Naive thymus-derived CD8-positive, alpha-beta T cell (primary cell): Measurements from ENCODE around the gene PDS5B. TPM values are rescaled to one million over a fixed set of nuclear protein-coding genes. Genes with fewer than 3 reads are reported as not detected.
"Not testable (repeated sequence)": the region's sequence is repeated elsewhere in the genome, so short reads cannot be mapped to it uniquely, and the experiment has no call there.

Experiments
- ATAC-seq, 2 donors: fragments of 150-1000 bp; cut with Tn5 transposase in 1 of 2; sonication (Bioruptor Pico), chemical (Tn5 transposase) in 1 of 2; 1 replicate in 1 of 2; 2 replicates in 1 of 2; pipeline ENCODE4 v1.10.0; 2021; ENCODE audit warnings: mild to moderate bottlenecking in 2 of 2, moderate library complexity in 2 of 2
- POLR2A ChIA-PET: fragments of 350-600 bp; sonication (Branson Sonifier 250); formaldehyde crosslinking; loops from one replicate; lab custom pipeline; 2021; ENCODE audit warnings: antibody characterized with exemption; lab: Charles Lee
- DNase-seq, 10 donors: peaks; one replicate each; pipeline versions ENCODE4 v3.0.0 to v3.0.0-alpha.2; 2020 to 2022
- H3K27ac Mint-ChIP-seq, 10 donors: one replicate each; pipeline ENCODE4 v1.8.0; 2020 to 2022; ENCODE audit warnings: mild to moderate bottlenecking in 10 of 10, mixed read lengths in 10 of 10, moderate library complexity in 4 of 10, inconsistent platforms in 1 of 10
- H3K27me3 Mint-ChIP-seq, 5 donors: one replicate each; pipeline ENCODE4 v1.8.0; 2021 to 2022; ENCODE audit warnings: mixed read lengths in 5 of 5
- H3K36me3 Mint-ChIP-seq, 3 donors: one replicate each; pipeline ENCODE4 v1.8.0; 2020 to 2022; ENCODE audit warnings: mixed read lengths in 3 of 3, mild to moderate bottlenecking in 2 of 3, inconsistent platforms in 1 of 3
- H3K4me1 Mint-ChIP-seq, 4 donors: one replicate each; pipeline ENCODE4 v1.8.0; 2021 to 2022; ENCODE audit warnings: mixed read lengths in 4 of 4
- H3K4me3 Mint-ChIP-seq, 10 donors: one replicate each; pipeline ENCODE4 v1.8.0; 2020 to 2022; ENCODE audit warnings: mild to moderate bottlenecking in 10 of 10, mixed read lengths in 10 of 10, moderate library complexity in 6 of 10, inconsistent platforms in 1 of 10
- H3K9me3 Mint-ChIP-seq, 9 donors: one replicate each; pipeline ENCODE4 v1.8.0; 2020 to 2022; ENCODE audit warnings: mixed read lengths in 9 of 9, mild to moderate bottlenecking in 3 of 9, inconsistent platforms in 1 of 9, moderate library complexity in 1 of 9
- polyA plus RNA-seq, 3 donors: library from polyadenylated mRNA; unstranded; fragments of 300-500 nt; fragmentation: Illumina TruSeq; gene quantifications; one replicate each; pipeline ENCODE4 v1.2.3, GENCODE V29; 2021
- total RNA-seq, 8 experiments: library from RNA in 2 of 8; stranded (reverse) in 2 of 8; gene quantifications; one replicate each; pipeline ENCODE4 v1.2.3 and lab custom pipeline; 2021 to 2026

Gene PDS5B
- total and polyA plus RNA-seq, 5 experiments from 2014 or later, result 32.0 to 71.6 (median 38.1) TPM

DNA sequence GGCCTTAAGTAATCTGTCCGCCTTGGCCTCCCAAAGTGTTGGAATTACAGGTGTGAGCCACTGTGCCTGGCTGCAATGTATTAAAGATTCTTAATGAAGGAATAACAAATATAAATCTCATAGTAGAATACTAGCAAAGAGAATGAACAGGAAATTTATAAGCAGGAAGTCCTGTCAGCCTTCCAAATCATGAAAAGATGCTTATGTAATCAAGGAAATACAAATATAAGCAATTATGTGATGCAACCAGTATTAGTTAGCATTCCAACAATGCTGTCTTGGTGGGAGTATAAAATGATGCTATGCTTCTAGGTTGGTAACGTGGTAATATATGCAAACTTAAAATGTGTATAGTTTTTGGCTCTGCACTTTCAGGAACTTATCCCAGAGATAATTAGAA is 133.8 kb downstream of the PDS5B start:
- no peaks in the 10 kb centered on the region for H3K27me3 Mint-ChIP-seq
- no peak overlapping the region for H3K4me3 Mint-ChIP-seq
- H3K9me3 Mint-ChIP-seq, result peaks cover 0 to 13% (median 7%) of the 10 kb centered on the region in 9 donors
- peaks cover under 1 to 45% (median 32%) of the 10 kb centered on the region in 3 donors for H3K36me3 Mint-ChIP-seq
- DNase-seq (no peak), ATAC-seq (no peak)
- H3K4me1 Mint-ChIP-seq, result peaks cover 4 to 25% (median 19%) of the 10 kb centered on the region in 4 donors
- POLR2A ChIA-PET, result interaction anchor here (1.4 kb wide), 1 partner anchor 25 kb away, joined by 3 read pairs; no protein-coding TSS in a partner anchor
- peak overlapping the region in 7 of 10 donors; percentile 14 to 82 (median 27) for H3K27ac Mint-ChIP-seq

DNA sequence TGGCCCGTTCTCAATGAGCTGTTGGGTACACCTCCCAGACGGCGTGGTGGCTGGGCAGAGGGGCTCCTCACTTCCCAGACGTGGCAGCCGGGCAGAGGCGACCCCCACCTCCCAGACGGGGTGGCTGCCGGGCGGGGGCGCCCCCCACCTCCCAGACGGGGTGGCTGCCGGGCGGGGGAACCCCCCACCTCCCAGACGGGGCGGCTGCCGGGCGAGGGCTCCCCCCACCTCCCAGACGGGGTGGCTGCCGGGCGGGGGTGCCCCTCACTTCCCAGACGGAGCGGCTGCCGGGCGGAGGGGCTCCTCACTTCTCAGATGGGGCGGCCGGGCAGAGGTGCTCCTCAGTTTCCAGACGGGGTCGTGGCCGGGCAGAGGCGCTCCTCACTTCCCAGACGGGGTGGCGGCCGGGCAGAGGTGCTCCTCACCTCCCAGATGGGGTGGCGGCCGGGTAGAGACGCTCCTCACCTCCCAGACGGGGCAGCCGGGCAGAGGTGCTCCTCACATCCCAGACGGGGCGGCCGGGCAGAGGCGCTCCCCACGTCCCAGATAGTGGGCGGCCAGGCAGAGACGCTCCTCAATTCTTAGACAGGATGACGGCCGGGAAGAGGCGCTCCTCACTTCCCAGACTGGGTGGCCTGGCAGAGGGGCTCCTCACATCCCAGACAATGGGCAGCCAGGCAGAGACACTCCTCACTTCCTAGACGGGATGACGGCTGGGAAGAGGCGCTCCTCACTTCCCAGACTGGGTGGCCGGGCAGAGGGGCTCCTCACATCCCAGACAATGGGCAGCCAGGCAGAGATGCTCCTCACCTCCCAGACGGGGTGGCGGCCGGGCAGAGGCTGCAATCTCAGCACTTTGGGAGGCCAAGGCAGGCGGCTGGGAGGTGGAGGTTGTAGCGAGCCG is 135.1 kb downstream of the PDS5B start:
- Mint-ChIP-seq H3K9me3 (peaks cover 0 to 10% (median 2%) of the 10 kb centered on the region in 9 donors), H3K36me3 (peaks cover 6 to 47% (median 37%) of the 10 kb centered on the region in 3 donors), H3K27ac (peak overlapping the region in 2 of 10 donors; percentile 15 to 77), H3K4me1 (peaks cover 4 to 25% (median 22%) of the 10 kb centered on the region in 4 donors)
- H3K27me3 Mint-ChIP-seq, H3K4me3 Mint-ChIP-seq, ATAC-seq, DNase-seq: not testable (repeated sequence)
- POLR2A ChIA-PET, result interaction anchor here (1.4 kb wide), 1 partner anchor 23 kb away, joined by 3 read pairs; no protein-coding TSS in a partner anchor

DNA sequence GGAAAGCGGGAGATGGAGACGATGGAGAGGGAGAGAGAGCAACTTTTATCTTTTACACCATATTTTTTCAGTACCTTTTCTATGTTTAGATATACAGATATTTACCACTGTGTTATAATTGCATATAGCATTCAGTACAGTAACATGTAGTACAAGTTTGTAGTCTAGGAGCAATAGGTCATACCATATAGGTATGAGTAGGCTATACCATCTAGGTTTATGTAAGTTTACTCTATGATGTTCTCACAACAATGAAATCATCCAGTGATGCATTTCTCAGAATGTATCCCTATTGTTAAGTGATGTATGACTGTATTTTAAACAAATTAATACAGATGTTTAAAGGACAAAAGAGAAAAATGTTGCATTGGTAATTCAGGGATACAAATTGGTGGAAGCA is 136.1 kb downstream of the PDS5B start:
- no peak for ATAC-seq

DNA sequence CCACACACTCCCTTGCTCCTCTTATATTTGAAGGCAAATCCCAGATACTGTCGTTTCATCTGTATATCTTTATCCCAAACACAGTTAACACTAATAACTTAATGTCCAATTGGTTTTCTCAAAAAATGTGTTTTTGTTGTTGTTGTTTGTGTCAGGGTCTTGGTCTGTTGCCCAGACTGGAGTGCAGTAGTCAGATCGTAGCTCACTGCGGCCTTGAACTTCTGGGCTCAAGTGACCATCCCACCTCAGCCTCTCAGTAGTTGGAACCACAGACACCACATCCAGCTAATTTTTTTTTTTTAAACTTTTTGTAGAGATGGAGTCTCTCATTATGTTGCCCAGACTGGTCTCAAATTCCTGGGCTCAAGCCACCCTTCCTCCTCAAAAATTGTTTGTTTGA is 137.7 kb downstream of the PDS5B start:
- POLR2A ChIA-PET, result interaction anchor here (0.6 kb wide), 1 partner anchor 115 kb away, joined by 3 read pairs; no protein-coding TSS in a partner anchor
- Mint-ChIP-seq H3K4me3 (no peak overlapping the region), H3K36me3 (peaks cover 6 to 49% (median 44%) of the 10 kb centered on the region in 3 donors), H3K4me1 (peaks cover 7 to 35% (median 28%) of the 10 kb centered on the region in 4 donors), H3K9me3 (peaks cover 0 to 10% (median 2%) of the 10 kb centered on the region in 9 donors), H3K27me3 (no peaks in the 10 kb centered on the region), H3K27ac (peak overlapping the region in 3 of 10 donors; percentile 47 to 73 (median 48))
- no peak for DNase-seq
- ATAC-seq, result no peak

More for the DNA sequence above, 136.1 kb downstream of the PDS5B start:
- POLR2A ChIA-PET, result no interaction called here
- peak overlapping the region in 2 of 10 donors; percentile 14 to 43 for H3K27ac Mint-ChIP-seq
- peaks cover 4 to 27% (median 24%) of the 10 kb centered on the region in 4 donors for H3K4me1 Mint-ChIP-seq
- no peak for DNase-seq
- H3K27me3 Mint-ChIP-seq, result no peaks in the 10 kb centered on the region
- H3K36me3 Mint-ChIP-seq, result peaks cover 6 to 47% (median 44%) of the 10 kb centered on the region in 3 donors
- H3K9me3 Mint-ChIP-seq, result peaks cover 0 to 10% (median 2%) of the 10 kb centered on the region in 9 donors
- H3K4me3 Mint-ChIP-seq, result no peak overlapping the region

DNA sequence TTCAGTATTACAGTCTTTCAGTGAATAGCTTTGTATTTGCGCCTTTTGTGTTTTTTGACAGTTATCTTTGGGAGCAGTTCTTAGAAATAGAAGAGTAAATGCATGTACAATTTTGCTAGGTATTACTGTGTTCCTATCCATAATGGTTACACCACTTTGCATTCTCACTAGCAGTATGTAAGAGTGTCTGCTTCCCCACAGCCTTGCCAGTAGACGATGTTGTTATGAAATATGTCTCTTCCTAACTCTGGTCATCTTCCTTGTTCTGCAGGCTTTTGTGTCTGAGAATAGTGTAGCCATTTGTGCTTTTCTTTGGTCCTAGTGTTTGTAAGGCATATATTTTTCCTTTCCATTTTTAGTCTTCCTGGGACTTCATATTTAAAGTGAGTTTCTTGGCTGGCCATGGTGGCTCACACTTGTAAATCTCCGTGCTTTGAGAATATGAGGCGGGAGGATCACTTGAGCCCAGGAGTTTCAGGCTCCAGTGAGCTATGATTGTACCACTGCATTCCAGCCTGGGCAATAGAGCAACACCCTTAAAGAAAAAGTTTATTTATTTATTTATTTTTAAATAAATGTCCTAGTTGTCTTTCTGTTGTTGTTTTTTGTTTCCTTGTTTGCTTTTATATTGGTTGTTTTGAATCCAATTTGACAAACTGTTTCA is 140.3 kb downstream of the PDS5B start:
- no peak for ATAC-seq
- Mint-ChIP-seq H3K27ac (peak overlapping the region in 1 of 10 donors; percentile 17), H3K36me3 (peaks cover 6 to 59% (median 48%) of the 10 kb centered on the region in 3 donors), H3K27me3 (no peaks in the 10 kb centered on the region), H3K9me3 (peaks cover 0 to 5% (median 0%) of the 10 kb centered on the region in 9 donors), H3K4me3 (no peak overlapping the region), H3K4me1 (peaks cover 17 to 50% (median 41%) of the 10 kb centered on the region in 4 donors)
- POLR2A ChIA-PET, result no interaction called here
- DNase-seq, result no peak

DNA sequence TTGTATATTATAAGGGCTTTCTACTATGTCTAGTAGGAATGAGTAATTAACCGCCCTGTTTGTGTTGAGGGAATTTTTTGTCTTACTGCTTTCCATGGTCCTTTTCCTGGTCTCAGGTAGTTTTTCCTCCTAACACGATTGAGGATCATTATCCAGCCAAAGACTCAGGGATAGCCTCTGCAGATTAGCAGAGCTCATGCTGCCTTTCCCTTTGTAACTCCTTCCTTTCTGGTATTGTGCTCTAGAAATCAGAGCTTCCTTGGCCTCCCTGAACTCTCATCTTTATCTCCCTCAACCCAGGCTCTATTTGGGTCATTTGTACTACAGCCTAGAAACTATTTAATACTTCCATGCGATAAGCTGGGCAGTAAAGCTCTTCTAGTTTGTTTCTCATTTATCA is 142.1 kb downstream of the PDS5B start:
- no peak for ATAC-seq
- peaks cover 14 to 48% (median 38%) of the 10 kb centered on the region in 4 donors for H3K4me1 Mint-ChIP-seq
- POLR2A ChIA-PET, result no interaction called here
- H3K27me3 Mint-ChIP-seq, result no peaks in the 10 kb centered on the region
- H3K27ac Mint-ChIP-seq, result peak overlapping the region in 1 of 10 donors; percentile 61
- H3K4me3 Mint-ChIP-seq, result no peak overlapping the region
- peaks cover 6 to 49% (median 41%) of the 10 kb centered on the region in 3 donors for H3K36me3 Mint-ChIP-seq
- peaks cover 0 to 5% (median 0%) of the 10 kb centered on the region in 9 donors for H3K9me3 Mint-ChIP-seq
- DNase-seq, result no peak

DNA sequence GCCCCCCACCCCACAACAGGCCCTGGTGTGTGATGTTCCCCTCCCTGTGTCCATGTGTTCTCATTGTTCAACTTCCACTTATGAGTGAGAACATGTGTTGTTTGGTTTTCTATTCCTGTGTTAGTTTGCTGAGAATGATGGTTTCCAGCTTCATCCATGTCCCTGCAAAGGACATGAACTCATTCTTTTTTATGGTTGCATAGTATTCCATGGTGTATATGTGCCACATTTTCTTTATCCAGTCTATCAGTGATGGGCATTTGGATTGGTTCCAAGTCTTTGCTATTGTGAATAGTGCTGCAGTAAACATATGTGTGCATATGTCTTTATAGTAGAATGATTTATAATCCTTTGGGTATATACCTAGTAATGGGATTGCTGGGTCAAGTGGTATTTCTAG is 142.8 kb downstream of the PDS5B start:
- Mint-ChIP-seq H3K4me1 (peaks cover 14 to 43% (median 36%) of the 10 kb centered on the region in 4 donors), H3K36me3 (peaks cover 6 to 47% (median 37%) of the 10 kb centered on the region in 3 donors), H3K27ac (peak overlapping the region in 1 of 10 donors; percentile 74)
- ATAC-seq, POLR2A ChIA-PET, H3K27me3 Mint-ChIP-seq, DNase-seq, H3K9me3 Mint-ChIP-seq, H3K4me3 Mint-ChIP-seq: not testable (repeated sequence)

DNA sequence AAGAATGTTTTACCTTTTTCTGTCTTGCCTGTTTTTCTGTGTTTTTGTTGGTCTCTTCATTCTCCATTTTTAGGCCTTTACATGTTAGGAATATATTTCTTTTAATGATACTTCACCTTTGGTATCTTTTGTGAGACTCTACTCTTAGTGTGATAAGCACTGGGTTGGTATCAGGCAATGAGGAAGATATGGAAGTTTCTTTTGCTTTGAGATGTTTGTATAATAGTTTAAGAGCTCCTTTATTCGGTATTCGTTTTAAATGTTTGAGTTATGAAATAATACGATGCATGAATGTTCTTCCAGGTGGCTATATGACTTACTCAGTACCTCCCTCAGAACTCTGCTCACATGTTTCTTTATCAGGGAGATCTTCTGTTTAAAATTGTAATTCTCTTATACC is 144.8 kb downstream of the PDS5B start:
- no peak for DNase-seq
- ATAC-seq, result no peak
- H3K27ac Mint-ChIP-seq, result peak overlapping the region in 6 of 10 donors; percentile 7 to 79 (median 24)
- H3K27me3 Mint-ChIP-seq, result no peaks in the 10 kb centered on the region
- H3K9me3 Mint-ChIP-seq, result peaks cover 0 to 5% (median 0%) of the 10 kb centered on the region in 9 donors
- POLR2A ChIA-PET, result no interaction called here
- no peak overlapping the region for H3K4me3 Mint-ChIP-seq
- peaks cover 14 to 55% (median 45%) of the 10 kb centered on the region in 4 donors for H3K4me1 Mint-ChIP-seq
- peaks cover 0 to 33% (median 22%) of the 10 kb centered on the region in 3 donors for H3K36me3 Mint-ChIP-seq

DNA sequence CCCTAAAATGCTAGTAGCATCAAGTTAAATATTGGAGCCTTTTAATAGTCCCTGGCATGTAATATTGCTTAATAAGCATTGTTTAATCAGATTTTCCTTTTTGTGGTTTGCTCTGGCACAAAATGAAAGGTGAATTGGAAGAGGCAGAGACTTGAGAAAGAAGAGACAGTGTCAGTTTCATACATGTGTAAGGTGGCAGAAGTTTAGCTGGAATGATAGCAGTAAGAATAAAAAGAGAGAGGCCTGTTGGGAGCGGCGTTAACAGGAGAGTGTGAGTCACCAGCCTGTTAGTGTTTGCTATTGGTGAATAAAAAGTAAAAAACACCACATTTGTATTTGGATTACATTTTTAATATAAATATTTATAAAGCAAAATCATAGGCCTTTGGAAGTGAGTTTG is 145.3 kb downstream of the PDS5B start:
- Mint-ChIP-seq H3K36me3 (peaks cover 0 to 28% (median 19%) of the 10 kb centered on the region in 3 donors), H3K27me3 (no peaks in the 10 kb centered on the region), H3K27ac (peak overlapping the region in 8 of 10 donors; percentile 2 to 27 (median 13)), H3K9me3 (peaks cover 0 to 5% (median 0%) of the 10 kb centered on the region in 9 donors), H3K4me3 (no peak overlapping the region), H3K4me1 (peaks cover 17 to 55% (median 47%) of the 10 kb centered on the region in 4 donors)
- POLR2A ChIA-PET, result no interaction called here
- ATAC-seq (peak in 1 of 2 donors; percentile 49), DNase-seq (no peak)

DNA sequence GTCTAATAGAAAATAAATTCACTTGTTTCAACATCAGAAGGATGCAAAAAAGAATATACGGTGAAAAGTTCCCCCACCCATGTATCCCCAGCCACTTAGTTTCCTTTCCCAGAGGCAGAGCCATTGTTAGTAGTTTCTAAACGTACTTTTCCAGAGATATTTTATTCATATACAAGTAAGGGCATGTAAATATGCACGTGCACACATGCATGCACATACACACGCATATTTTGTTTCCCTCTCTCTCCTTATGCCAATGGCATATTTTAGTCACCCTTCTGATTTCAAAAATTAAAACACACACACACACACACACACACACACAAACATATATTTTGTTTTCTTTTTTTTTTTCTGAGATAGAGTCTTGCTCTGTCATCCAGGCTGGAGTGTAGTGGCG is 147.4 kb downstream of the PDS5B start:
- Mint-ChIP-seq H3K27ac (peak overlapping the region in 2 of 10 donors; percentile 47 to 61), H3K36me3 (peaks cover 0 to 21% (median 19%) of the 10 kb centered on the region in 3 donors), H3K4me1 (peaks cover 21 to 60% (median 56%) of the 10 kb centered on the region in 4 donors), H3K27me3 (no peaks in the 10 kb centered on the region), H3K9me3 (peaks cover 0 to 5% (median 0%) of the 10 kb centered on the region in 9 donors), H3K4me3 (no peak overlapping the region)
- ATAC-seq, result no peak
- DNase-seq, result no peak
- POLR2A ChIA-PET, result no interaction called here

DNA sequence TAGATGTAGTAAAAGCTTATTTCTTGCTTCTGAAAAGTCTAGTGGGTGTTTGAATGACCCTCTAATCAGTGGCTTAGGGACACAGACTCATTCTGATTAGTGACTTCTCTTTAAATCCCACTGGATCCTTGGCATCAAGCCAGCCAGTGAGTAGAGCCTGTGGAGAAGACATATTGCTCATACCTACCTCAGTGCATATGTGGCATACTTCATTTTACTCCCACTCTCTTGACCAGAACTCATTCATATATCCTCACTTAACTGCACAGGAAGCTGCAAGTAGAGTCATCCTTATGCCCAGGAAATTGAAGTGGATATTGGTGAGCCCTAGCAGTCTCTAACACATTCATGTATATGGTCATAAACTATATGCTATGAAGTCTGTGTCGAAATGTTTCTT is 148.3 kb downstream of the PDS5B start:
- peak overlapping the region in 6 of 10 donors; percentile 8 to 90 (median 40) for H3K27ac Mint-ChIP-seq
- DNase-seq (no peak), ATAC-seq (no peak)
- POLR2A ChIA-PET, result no interaction called here
- no peak overlapping the region for H3K4me3 Mint-ChIP-seq
- no peaks in the 10 kb centered on the region for H3K27me3 Mint-ChIP-seq
- peaks cover 21 to 57% (median 52%) of the 10 kb centered on the region in 4 donors for H3K4me1 Mint-ChIP-seq
- peaks cover 0 to 5% (median 0%) of the 10 kb centered on the region in 9 donors for H3K9me3 Mint-ChIP-seq
- peaks cover 0 to 16% (median 15%) of the 10 kb centered on the region in 3 donors for H3K36me3 Mint-ChIP-seq

DNA sequence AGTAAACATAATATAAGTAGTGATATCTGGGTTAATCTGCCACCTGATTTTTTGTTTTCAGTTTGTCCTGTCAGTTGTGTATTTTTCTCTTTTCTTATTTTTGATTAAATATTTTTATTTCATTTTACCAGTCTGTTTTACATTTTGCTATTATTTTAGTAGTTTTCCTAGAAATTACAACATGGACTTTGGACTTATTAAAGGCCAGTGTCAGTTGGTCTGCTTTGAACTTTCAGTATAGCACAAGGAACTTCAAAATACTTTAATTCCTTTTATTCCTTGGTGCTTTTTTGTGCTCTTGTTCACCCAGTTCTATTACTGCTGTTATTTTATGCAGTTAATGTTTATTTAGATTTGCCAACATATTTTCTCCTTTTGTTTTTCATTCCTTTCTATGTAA is 149.6 kb downstream of the PDS5B start:
- ATAC-seq (no peak), DNase-seq (no peak)
- peaks cover 0 to 13% (median 13%) of the 10 kb centered on the region in 3 donors for H3K36me3 Mint-ChIP-seq
- H3K9me3 Mint-ChIP-seq, result no peaks in the 10 kb centered on the region
- H3K27me3 Mint-ChIP-seq, result no peaks in the 10 kb centered on the region
- peaks cover 16 to 45% (median 43%) of the 10 kb centered on the region in 4 donors for H3K4me1 Mint-ChIP-seq
- H3K27ac Mint-ChIP-seq, result peak overlapping the region; percentile 84 to 98 (median 92)
- POLR2A ChIA-PET, result interaction anchor here (0.6 kb wide), 1 partner anchor 22 kb away, joined by 3 read pairs; no protein-coding TSS in a partner anchor
- peak overlapping the region in 8 of 10 donors; percentile 4 to 89 (median 45) for H3K4me3 Mint-ChIP-seq
